ENCODE data around the gene RRP1B.

RRP1B gene

GRCh38 chr21:43688906-43689305 is 29.5 kb downstream of the RRP1B start:
- DNase-seq (ENCODE audit: insufficient read length, low spot score) (no peak), FAIRE-seq (no peak)
- no peak for TF ChIP-seq CTCF (IDR thresholded peaks at IDR 0.05; ENCODE audit: insufficient read depth, missing control alignments)

- TF ChIP-seq CTCF (IDR thresholded peaks at IDR 0.05; ENCODE audit: insufficient read depth, missing control alignments): no peak
- no peak for DNase-seq (ENCODE audit: insufficient read length, low spot score)
- no peak for FAIRE-seq
Observed at GRCh38 chr21:43689556-43690337, 30.4 kb downstream of the RRP1B start.

GRCh38 chr21:43690346-43690745 is 31.0 kb downstream of the RRP1B start:
- TF ChIP-seq CTCF (IDR thresholded peaks at IDR 0.05; ENCODE audit: insufficient read depth, missing control alignments): no peak
- FAIRE-seq: no peak
- no peak for DNase-seq (ENCODE audit: insufficient read length, low spot score)

GRCh38 chr21:43691086-43691795 is 31.9 kb downstream of the RRP1B start:
- TF ChIP-seq CTCF (IDR thresholded peaks at IDR 0.05; ENCODE audit: insufficient read depth, missing control alignments): no peak
- DNase-seq (ENCODE audit: insufficient read length, low spot score): no peak
- FAIRE-seq: no peak

GRCh38 chr21:43691801-43692200 is 32.4 kb downstream of the RRP1B start:
- FAIRE-seq: no peak
- no peak for TF ChIP-seq CTCF (IDR thresholded peaks at IDR 0.05; ENCODE audit: insufficient read depth, missing control alignments)
- DNase-seq (ENCODE audit: insufficient read length, low spot score): no peak

- FAIRE-seq: no peak
- TF ChIP-seq CTCF (IDR thresholded peaks at IDR 0.05; ENCODE audit: insufficient read depth, missing control alignments): no peak
- DNase-seq (ENCODE audit: insufficient read length, low spot score): no peak
Observed at GRCh38 chr21:43692949-43693348, 33.6 kb downstream of the RRP1B start.

GRCh38 chr21:43693981-43694380 is 34.6 kb downstream of the RRP1B start:
- DNase-seq (ENCODE audit: insufficient read length, low spot score): no peak
- TF ChIP-seq CTCF (IDR thresholded peaks at IDR 0.05; ENCODE audit: insufficient read depth, missing control alignments): no peak
- FAIRE-seq: no peak

All from D721Med (cell line).